Sigmoid colon (tissue), 7 donors: Measurements from ENCODE around the gene SMYD2. TPM values are rescaled to one million over a fixed set of nuclear protein-coding genes. Genes with fewer than 3 reads are reported as not detected.

ENCODE experiments used
- DNase-seq: peaks from one replicate; pipeline ENCODE4 v3.0.0-alpha.2; 2019
- H3K27ac ChIP-seq, 4 donors: fragments of 200-600 bp; sonication (generic); one replicate each; pipeline ENCODE4 v1.5.1; 2016 to 2019; ENCODE audit warnings: mild to moderate bottlenecking in 1 of 4
- H3K27me3 ChIP-seq, 3 donors: fragments of 200-600 bp; sonication (generic); one replicate each; pipeline ENCODE4 v1.5.1; 2019; ENCODE audit warnings: mild to moderate bottlenecking in 1 of 3
- H3K36me3 ChIP-seq, 4 donors: fragments of 200-600 bp; sonication (generic); one replicate each; pipeline ENCODE4 v1.5.1; 2016 to 2019
- H3K4me1 ChIP-seq, 4 donors: fragments of 200-600 bp; sonication (generic); one replicate each; pipeline ENCODE4 v1.5.1; 2017 to 2019
- H3K4me3 ChIP-seq, 4 donors: fragments of 200-600 bp; sonication (generic); one replicate each; pipeline ENCODE4 v1.5.1; 2017 to 2019; ENCODE audit warnings: mild to moderate bottlenecking in 2 of 4, moderate library complexity in 1 of 4
- H3K9me3 ChIP-seq, 4 donors: fragments of 200-600 bp in 3 of 4; sonication (generic) in 3 of 4; one replicate each; pipeline versions ENCODE4 v1.5.1 to v1.6.1; 2013 to 2019
- EP300 ChIP-seq, 4 donors: sonication (generic); formaldehyde crosslinking; IDR thresholded peaks; one replicate each; pipeline ENCODE4 v1.6.1; 2017; ENCODE audit warnings: antibody characterized with exemption in 4 of 4
- POLR2A ChIP-seq, 2 donors: fragments of 450-650 bp; IDR thresholded peaks; one replicate each; pipeline ENCODE4 v1.6.1; 2016; ENCODE audit warnings: antibody characterized with exemption in 2 of 2, mild to moderate bottlenecking in 2 of 2, moderate library complexity in 2 of 2
- POLR2AphosphoS5 ChIP-seq, 4 donors: sonication (generic); formaldehyde crosslinking; IDR thresholded peaks; one replicate each; pipeline ENCODE4 v1.6.1; 2017; ENCODE audit warnings: antibody characterized with exemption in 4 of 4
- WGBS, 2 donors: extraction: QIAGEN DNeasy Blood & Tissue Kit; methylation state at CpG; one replicate each; pipeline ENCODE4 v1.1.7; 2013; 5-methylcytosine and 5-hydroxymethylcytosine counted together
- intact Hi-C: fragments of 100-400 bp; cut with DNase I; formaldehyde crosslinking; loops from one replicate; pipeline ENCODE4 v1.15.1; 2023
- polyA plus RNA-seq, 3 donors: library from polyadenylated mRNA; stranded (reverse); fragments of 200-250 nt; gene quantifications; one replicate each; pipeline ENCODE4 v1.2.3, GENCODE V29; 2013
- total RNA-seq, 4 donors: library from RNA; depleted of rRNA; stranded (reverse); fragments of >200 nt; gene quantifications; one replicate each; pipeline ENCODE4 v1.1.0, GENCODE V29; 2016
- TF ChIP-seq, protein P1 (sequence below), 4 experiments: fragments of 450-650 bp in 3 of 4; fragments of 200-600 bp in 1 of 4; IDR thresholded peaks; one replicate each; pipeline ENCODE4 v1.5.1; 2016 to 2019; ENCODE audit warnings: antibody characterized with exemption in 4 of 4, mild to moderate bottlenecking in 3 of 4, moderate library complexity in 2 of 4
- donor health status: healthy with polysubstance abuse.
- donor health status: Bipolar disorder and iron deficiency.
- donor health status: healthy.

SMYD2 gene
- total and polyA plus RNA-seq, 7 donors, result 12.5 to 23.4 (median 16.7) TPM

GRCh38 chr1:214379236-214379970 lies 98.4 kb downstream of the SMYD2 start:
- H3K27ac ChIP-seq, result peak overlapping the region in 3 of 4 donors; percentile 55 to 69 (median 64)
- TF ChIP-seq EP300 (IDR thresholded peaks at IDR 0.05), result no peak
- no peak for TF ChIP-seq POLR2A (IDR thresholded peaks at IDR 0.05)
- TF ChIP-seq POLR2AphosphoS5 (IDR thresholded peaks at IDR 0.05), result no peak
- TF ChIP-seq, protein P1, sequence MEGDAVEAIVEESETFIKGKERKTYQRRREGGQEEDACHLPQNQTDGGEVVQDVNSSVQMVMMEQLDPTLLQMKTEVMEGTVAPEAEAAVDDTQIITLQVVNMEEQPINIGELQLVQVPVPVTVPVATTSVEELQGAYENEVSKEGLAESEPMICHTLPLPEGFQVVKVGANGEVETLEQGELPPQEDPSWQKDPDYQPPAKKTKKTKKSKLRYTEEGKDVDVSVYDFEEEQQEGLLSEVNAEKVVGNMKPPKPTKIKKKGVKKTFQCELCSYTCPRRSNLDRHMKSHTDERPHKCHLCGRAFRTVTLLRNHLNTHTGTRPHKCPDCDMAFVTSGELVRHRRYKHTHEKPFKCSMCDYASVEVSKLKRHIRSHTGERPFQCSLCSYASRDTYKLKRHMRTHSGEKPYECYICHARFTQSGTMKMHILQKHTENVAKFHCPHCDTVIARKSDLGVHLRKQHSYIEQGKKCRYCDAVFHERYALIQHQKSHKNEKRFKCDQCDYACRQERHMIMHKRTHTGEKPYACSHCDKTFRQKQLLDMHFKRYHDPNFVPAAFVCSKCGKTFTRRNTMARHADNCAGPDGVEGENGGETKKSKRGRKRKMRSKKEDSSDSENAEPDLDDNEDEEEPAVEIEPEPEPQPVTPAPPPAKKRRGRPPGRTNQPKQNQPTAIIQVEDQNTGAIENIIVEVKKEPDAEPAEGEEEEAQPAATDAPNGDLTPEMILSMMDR (IDR thresholded peaks at IDR 0.05), result no peak
- 87 to 88% methylated on average over 6 of the region's 6 CpGs for WGBS, 2 donors
- H3K36me3 ChIP-seq, result peaks cover 8 to 47% (median 13%) of the 10 kb centered on the region in 4 donors
- intact Hi-C loops, result no loop called here
- no peaks in the 10 kb centered on the region for H3K27me3 ChIP-seq
- H3K9me3 ChIP-seq, result no peaks in the 10 kb centered on the region
- DNase-seq, result no peak
- H3K4me1 ChIP-seq, result peaks cover 0 to 29% (median 8%) of the 10 kb centered on the region in 4 donors
- no peak overlapping the region for H3K4me3 ChIP-seq

DNA sequence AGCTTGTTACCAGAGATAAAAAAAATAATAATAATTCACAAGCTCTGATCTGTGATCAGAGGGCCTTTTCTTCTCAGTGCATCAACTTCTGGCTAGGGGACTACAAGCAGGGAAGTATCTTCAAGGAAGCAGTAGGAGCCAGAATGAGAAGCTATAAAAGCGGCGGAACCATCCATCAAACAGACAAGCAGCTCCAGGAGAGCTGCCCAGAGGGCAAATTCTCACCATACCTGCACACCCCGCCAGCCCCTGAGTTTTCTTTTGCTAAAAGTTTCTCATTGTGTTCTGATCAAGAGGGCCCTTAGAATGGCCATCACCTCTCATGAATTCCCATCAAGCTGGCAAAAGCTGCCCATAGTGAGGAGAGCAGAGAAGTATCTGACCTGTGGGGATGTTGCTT lies 99.4 kb downstream of the SMYD2 start:
- TF ChIP-seq POLR2AphosphoS5 (IDR thresholded peaks at IDR 0.05) (peak in 2 of 4 donors; percentile 17 to 26), EP300 (IDR thresholded peaks at IDR 0.05) (peak in 1 of 4 donors; percentile 6)
- TF ChIP-seq, protein P1 (IDR thresholded peaks at IDR 0.05), result no peak

DNA sequence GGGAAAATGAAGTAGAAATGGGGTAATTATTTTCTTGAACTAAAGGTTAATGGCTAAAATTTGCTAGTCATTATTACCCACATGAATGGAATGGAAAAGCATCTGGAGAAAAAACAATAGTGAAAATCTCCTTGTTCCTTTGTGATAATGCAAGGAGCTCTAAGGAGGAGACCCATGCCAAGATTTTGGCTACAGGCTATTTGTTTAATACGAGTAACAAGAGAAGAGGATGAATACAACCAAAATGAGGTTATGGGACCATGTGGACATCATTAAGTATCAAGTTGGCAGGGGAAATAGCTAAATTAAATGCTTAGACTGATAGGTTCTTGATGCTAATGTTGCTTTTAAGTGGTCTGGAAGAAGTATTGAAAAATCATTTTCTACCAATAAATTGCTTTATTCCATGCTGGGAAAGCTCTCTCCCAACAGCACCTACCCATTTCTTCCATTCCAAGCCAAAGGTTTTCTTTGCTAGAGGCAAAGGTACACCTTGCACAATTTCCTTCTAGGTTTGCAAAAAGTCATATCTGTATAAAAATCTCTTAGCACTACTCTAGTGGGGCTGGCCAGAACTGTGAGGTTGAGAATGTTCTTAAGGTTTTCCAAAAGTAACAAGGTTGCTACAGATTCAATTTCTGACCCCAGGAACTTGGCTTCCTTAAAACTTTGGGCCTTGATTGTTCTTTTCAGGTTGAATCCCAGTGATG lies 100.2 kb downstream of the SMYD2 start:
- 83 to 85% methylated on average over 1 of the region's 1 CpG for WGBS, 2 donors
- Histone ChIP-seq H3K36me3 (peaks cover 8 to 39% (median 13%) of the 10 kb centered on the region in 4 donors), H3K27me3 (no peaks in the 10 kb centered on the region), H3K4me1 (peaks cover 0 to 24% (median 6%) of the 10 kb centered on the region in 4 donors), H3K27ac (peak overlapping the region; percentile 48 to 69 (median 60)), H3K9me3 (no peaks in the 10 kb centered on the region), H3K4me3 (no peak overlapping the region)
- no peak for DNase-seq
- intact Hi-C loops, result loop anchor here (5.0 kb wide), 1 partner anchor 39 kb away; no protein-coding TSS in a partner anchor
- TF ChIP-seq EP300 (IDR thresholded peaks at IDR 0.05) (no peak), POLR2AphosphoS5 (IDR thresholded peaks at IDR 0.05) (no peak), POLR2A (IDR thresholded peaks at IDR 0.05) (no peak)
- TF ChIP-seq, protein P1 (IDR thresholded peaks at IDR 0.05), result no peak

More for the DNA sequence above, 99.4 kb downstream of the SMYD2 start:
- Histone ChIP-seq H3K27me3 (no peaks in the 10 kb centered on the region), H3K4me3 (no peak overlapping the region), H3K9me3 (no peaks in the 10 kb centered on the region), H3K4me1 (peaks cover 0 to 24% (median 6%) of the 10 kb centered on the region in 4 donors), H3K36me3 (peaks cover 8 to 46% (median 13%) of the 10 kb centered on the region in 4 donors), H3K27ac (peak overlapping the region; percentile 48 to 69 (median 60))
- no peak for DNase-seq
- intact Hi-C loops, result loop anchor here (5.0 kb wide), 1 partner anchor 38 kb away; no protein-coding TSS in a partner anchor
- WGBS, 2 donors, result 86 to 92% methylated on average over 3 of the region's 3 CpGs

DNA sequence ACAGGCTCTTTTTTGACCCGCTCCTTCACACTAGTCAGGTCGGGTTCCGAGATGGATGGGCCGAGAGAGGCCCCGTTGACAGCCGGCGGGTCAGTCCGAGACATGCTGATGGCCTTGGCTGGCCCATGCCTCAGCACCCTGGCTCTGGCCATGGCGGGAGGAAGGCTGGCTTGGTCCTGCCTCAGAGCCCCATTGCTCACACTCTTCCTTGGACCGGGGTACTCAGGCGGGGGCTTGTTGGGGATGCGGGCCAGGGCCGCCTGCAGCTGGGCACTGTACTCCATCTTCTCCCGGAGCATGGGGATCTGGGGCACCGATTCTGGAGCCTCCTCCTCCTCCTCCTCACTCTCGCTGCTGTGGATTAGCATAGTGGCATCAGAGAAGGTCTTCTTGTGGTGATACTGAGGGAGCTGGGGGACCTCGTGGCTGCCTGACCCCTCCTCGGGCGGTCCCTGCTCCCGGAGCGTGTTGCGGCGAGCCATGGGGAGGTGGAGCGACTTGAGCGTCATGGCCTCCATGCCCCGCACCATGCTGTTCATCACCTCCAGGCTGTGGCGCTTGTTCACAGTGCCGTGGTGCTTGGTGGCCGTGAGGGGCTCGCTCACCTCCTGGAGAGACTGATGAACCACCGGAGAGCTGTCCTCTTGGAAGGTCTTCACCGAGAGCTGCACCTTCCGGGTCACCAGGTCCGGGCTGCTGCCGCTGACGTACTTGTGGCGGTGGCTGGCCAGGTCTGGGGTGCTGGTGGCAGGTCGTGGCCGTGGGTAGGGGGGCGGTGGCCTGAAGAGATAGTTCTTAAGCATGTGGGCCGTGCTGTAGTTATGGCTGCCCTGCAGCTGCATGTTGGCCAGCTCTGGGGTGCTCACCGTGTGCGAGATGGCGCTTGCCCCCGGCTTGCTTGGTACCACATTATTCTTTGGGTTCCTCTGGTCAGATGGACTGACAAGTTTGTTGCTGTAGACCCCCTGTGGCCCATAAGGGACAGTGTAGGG lies 102.7 kb downstream of the SMYD2 start:
- no peak overlapping the region for H3K27ac ChIP-seq
- no peak overlapping the region for H3K4me3 ChIP-seq
- intact Hi-C loops, result loop anchor here (5.0 kb wide), 1 partner anchor 41 kb away; no protein-coding TSS in a partner anchor
- no peaks in the 10 kb centered on the region for H3K9me3 ChIP-seq
- WGBS, 2 donors, result 96 to 97% methylated on average over 45 of the region's 45 CpGs
- peaks cover 8 to 30% (median 14%) of the 10 kb centered on the region in 4 donors for H3K36me3 ChIP-seq
- peaks cover 0 to 25% (median 3%) of the 10 kb centered on the region in 4 donors for H3K4me1 ChIP-seq
- DNase-seq, result no peak
- no peaks in the 10 kb centered on the region for H3K27me3 ChIP-seq
- no peak for TF ChIP-seq POLR2AphosphoS5 (IDR thresholded peaks at IDR 0.05)
- no peak for TF ChIP-seq EP300 (IDR thresholded peaks at IDR 0.05)
- TF ChIP-seq POLR2A (IDR thresholded peaks at IDR 0.05), result no peak
- TF ChIP-seq, protein P1 (IDR thresholded peaks at IDR 0.05), result no peak
